Panc1 (cell line): Measurements from ENCODE around the gene MRC2. TPM values are rescaled to one million over a fixed set of nuclear protein-coding genes. Genes with fewer than 3 reads are reported as not detected.

Experiments
- ATAC-seq: fragments of 200-7000 bp; cut with Tn5 transposase; 2 replicates; pipeline ENCODE4 v1.9.1; 2020; ENCODE audit warnings: mild to moderate bottlenecking, moderate library complexity
- BruUV-seq: library from RNA; stranded (reverse); fragments of 400-500 nt; replicated peaks from 2 replicates; lab custom pipeline; 2021; lab: Mats Ljungman, UMichigan
- CTCF ChIA-PET: fragments of 300-600 bp; sonication (Branson Sonifier 250); formaldehyde crosslinking; loops from one replicate; lab custom pipeline; 2022; ENCODE audit warnings: antibody characterized with exemption; lab: Charles Lee
- POLR2A ChIA-PET: fragments of 300-600 bp; sonication (Branson Sonifier 250); formaldehyde crosslinking; loops from one replicate; lab custom pipeline; 2022; ENCODE audit warnings: antibody characterized with exemption; lab: Charles Lee
- DNase-seq: peaks from one replicate; pipeline ENCODE4 v3.0.0-alpha.2; 2010; ENCODE audit warnings: low read depth, low spot score
- H3K27ac ChIP-seq: 2 replicates; pipeline ENCODE4 v1.5.1; 2011; ENCODE audit warnings: mild to moderate bottlenecking, low read length, inconsistent platforms
- H3K27me3 ChIP-seq: fragments of 200-500 bp; sonication (Bioruptor generic); 2 replicates; pipeline ENCODE4 v1.6.0; 2014; ENCODE audit warnings: low read length, inconsistent platforms; ENCODE audit not compliant: control insufficient read depth, insufficient read depth
- H3K36me3 ChIP-seq: fragments of 200-500 bp; sonication (Bioruptor generic); 2 replicates; pipeline ENCODE4 v1.5.1; 2014; ENCODE audit warnings: inconsistent platforms, mild to moderate bottlenecking, low read length, moderate library complexity; ENCODE audit not compliant: control insufficient read depth, insufficient read depth
- H3K4me1 ChIP-seq: 2 replicates; pipeline ENCODE4 v1.5.1; 2011; ENCODE audit warnings: inconsistent platforms, mild to moderate bottlenecking, low read length, moderate library complexity; ENCODE audit not compliant: control insufficient read depth, insufficient read depth
- H3K4me3 ChIP-seq, 2 experiments: 2 replicates each; pipeline ENCODE4 v1.5.1; 2011 to 2012; ENCODE audit warnings: low read depth in 2 of 2, low read length in 2 of 2, mild to moderate bottlenecking in 2 of 2, inconsistent platforms in 1 of 2, moderate library complexity in 1 of 2
- H3K9me3 ChIP-seq: fragments of 200-500 bp; sonication (Bioruptor generic); 2 replicates; pipeline ENCODE4 v1.5.1; 2014; ENCODE audit warnings: low read depth, mild to moderate bottlenecking, inconsistent platforms, low read length, moderate library complexity; ENCODE audit not compliant: control insufficient read depth, insufficient read depth
- CTCF ChIP-seq: fragments of 450-650 bp; IDR thresholded peaks from 2 replicates; pipeline ENCODE4 v1.5.1; 2017; ENCODE audit warnings: mild to moderate bottlenecking
- POLR2AphosphoS5 ChIP-seq: IDR thresholded peaks from 2 replicates; pipeline ENCODE4 v1.6.1; 2012; ENCODE audit warnings: mild to moderate bottlenecking, low read depth, low read length, moderate library complexity
- REST ChIP-seq, 2 experiments: IDR thresholded peaks; 2 replicates each; pipeline ENCODE4 v1.6.1; 2011 to 2012; ENCODE audit warnings: low read depth in 2 of 2, control low read depth in 1 of 2, low read length in 1 of 2, mild to moderate bottlenecking in 1 of 2, moderate library complexity in 1 of 2; ENCODE audit not compliant: insufficient read depth in 1 of 2
- SIN3A ChIP-seq: IDR thresholded peaks from 2 replicates; pipeline ENCODE4 v1.6.1; 2012; ENCODE audit warnings: low read depth, mild to moderate bottlenecking, low read length, moderate library complexity, borderline replicate concordance; ENCODE audit not compliant: insufficient read depth
- TCF7L2 ChIP-seq: IDR thresholded peaks from 2 replicates; pipeline ENCODE4 v1.6.1; 2011; ENCODE audit warnings: mild to moderate bottlenecking, low read depth, low read length, inconsistent platforms
- in situ Hi-C: cut with HindIII; loops from 2 replicates; pipeline ENCODE4 v1.10.0; 2016; ENCODE audit warnings: low sequenced_read_pairs, low pct_unique_long_range_greater_than_20kb
- intact Hi-C: fragments of 100-400 bp; cut with micrococcal nuclease; formaldehyde crosslinking; loops from one replicate; pipeline ENCODE4 v1.10.0; 2022; ENCODE audit not compliant: unreplicated experiment
- total RNA-seq: library from RNA; stranded (reverse); gene quantifications from one replicate; pipeline ENCODE4 v1.2.1, GENCODE V29; 2021; ENCODE audit not compliant: unreplicated experiment

MRC2 gene
- total RNA-seq, 1 experiment from 2014 or later, result 120 TPM

GRCh38 chr17:62702746-62703260, 75.3 kb downstream of the MRC2 start:
- BruUV-seq, result no TSS peak
- in situ Hi-C loops (no loop called here), intact Hi-C loops (loop anchor here (1.0 to 10.0 kb wide), 2 partner anchors 265 to 702 kb away; no protein-coding TSS in a partner anchor)
- Histone ChIP-seq H3K4me3 (peak overlapping the region in 1 of 2 experiments; percentile 68; a peak in 2 of 4 replicates), H3K4me1 (peaks cover 29% of the 10 kb centered on the region), H3K36me3 (no peaks in the 10 kb centered on the region), H3K27ac (peak overlapping the region; percentile 37), H3K9me3 (no peaks in the 10 kb centered on the region), H3K27me3 (no peaks in the 10 kb centered on the region)
- DNase-seq, result no peak
- POLR2A ChIA-PET, result no interaction called here
- ATAC-seq, result peak; percentile 1; the same call in 1 of the 2 replicates
- CTCF ChIA-PET, result interaction anchor here (0.7 kb wide), 1 partner anchor 704 kb away, joined by 3 read pairs; no protein-coding TSS in a partner anchor
- TF ChIP-seq CTCF, result no peak
- no peak for TF ChIP-seq REST (IDR thresholded peaks at IDR 0.05; ENCODE audit: insufficient read depth in 1 of 2, low read depth in 2 of 2, low read length in 1 of 2)
- TF ChIP-seq SIN3A, result no peak
- TF ChIP-seq POLR2AphosphoS5, result no peak
- no peak for TF ChIP-seq TCF7L2

GRCh38 chr17:62703261-62703775, 75.8 kb downstream of the MRC2 start:
- Histone ChIP-seq H3K36me3 (no peaks in the 10 kb centered on the region), H3K4me3 (peak overlapping the region; percentile 55 to 68), H3K27me3 (no peaks in the 10 kb centered on the region), H3K9me3 (no peaks in the 10 kb centered on the region), H3K4me1 (peaks cover 29% of the 10 kb centered on the region), H3K27ac (peak overlapping the region; percentile 37)
- DNase-seq (no peak), ATAC-seq (peak; percentile 68)
- no TSS peak for BruUV-seq
- POLR2A ChIA-PET, result no interaction called here
- in situ Hi-C loops, result no loop called here
- CTCF ChIA-PET, result interaction anchor here (0.7 kb wide), 1 partner anchor 704 kb away, joined by 3 read pairs; no protein-coding TSS in a partner anchor
- intact Hi-C loops, result loop anchor here (1.0 to 10.0 kb wide), 2 partner anchors 265 to 701 kb away; no protein-coding TSS in a partner anchor
- TF ChIP-seq SIN3A (no peak), POLR2AphosphoS5 (no peak), REST (IDR thresholded peaks at IDR 0.05; ENCODE audit: insufficient read depth in 1 of 2, low read depth in 2 of 2, low read length in 1 of 2) (no peak), CTCF (no peak), TCF7L2 (no peak)
